HUES64 (cell line): Measurements from ENCODE around the gene MAPRE2.

ENCODE experiments used
- H3K27ac ChIP-seq: 2 replicates; pipeline ENCODE4 v1.7.0; 2013; ENCODE audit warnings: low read depth, low read length, inconsistent platforms
- H3K27me3 ChIP-seq: 2 replicates; pipeline ENCODE4 v1.6.1; 2013; ENCODE audit warnings: mild to moderate bottlenecking, low read length; ENCODE audit not compliant: insufficient read depth
- H3K36me3 ChIP-seq: 2 replicates; pipeline ENCODE4 v1.6.1; 2013; ENCODE audit warnings: mild to moderate bottlenecking, low read length; ENCODE audit not compliant: insufficient read depth
- H3K4me1 ChIP-seq: 2 replicates; pipeline ENCODE4 v1.6.1; 2013; ENCODE audit warnings: mild to moderate bottlenecking, low read length, moderate library complexity; ENCODE audit not compliant: insufficient read depth
- H3K4me3 ChIP-seq: 2 replicates; pipeline ENCODE4 v1.5.1; 2013; ENCODE audit warnings: mild to moderate bottlenecking, low read length, moderate library complexity
- H3K9ac ChIP-seq: 2 replicates; pipeline ENCODE4 v1.6.1; 2013; ENCODE audit warnings: mild to moderate bottlenecking, low read depth, low read length
- H3K9me3 ChIP-seq: 2 replicates; pipeline ENCODE4 v1.6.1; 2013; ENCODE audit warnings: low read depth, low read length; ENCODE audit not compliant: insufficient read depth
- WGBS: fragments of 150-250, 120-280 bp; methylation state at CpG from one replicate; pipeline ENCODE4 v1.1.7; 2013; ENCODE audit warnings: missing lambda C conversion rate; 5-methylcytosine and 5-hydroxymethylcytosine counted together

Gene MAPRE2

GRCh38 chr18:35019933-35020332, 21.3 kb upstream of the MAPRE2 start:
- H3K27ac ChIP-seq = no peak overlapping the region
- no peaks in the 10 kb centered on the region for H3K9me3 ChIP-seq
- WGBS = 96% methylated on average over 2 of the region's 2 CpGs
- H3K9ac ChIP-seq = no peak overlapping the region
- H3K27me3 ChIP-seq = no peaks in the 10 kb centered on the region
- H3K4me3 ChIP-seq = no peak overlapping the region
- no peaks in the 10 kb centered on the region for H3K4me1 ChIP-seq
- H3K36me3 ChIP-seq = no peaks in the 10 kb centered on the region

GRCh38 chr18:35022426-35023001, 18.7 kb upstream of the MAPRE2 start:
- Histone ChIP-seq H3K9ac (no peak overlapping the region), H3K27ac (no peak overlapping the region), H3K4me3 (no peak overlapping the region), H3K36me3 (no peaks in the 10 kb centered on the region), H3K4me1 (peaks cover 10% of the 10 kb centered on the region; the same call in 1 of the 2 replicates), H3K9me3 (no peaks in the 10 kb centered on the region), H3K27me3 (no peaks in the 10 kb centered on the region)
- WGBS = 94% methylated on average over 1 of the region's 1 CpG

GRCh38 chr18:35024196-35024595, 17.0 kb upstream of the MAPRE2 start:
- no peaks in the 10 kb centered on the region for H3K27me3 ChIP-seq
- no peak overlapping the region for H3K4me3 ChIP-seq
- no peak overlapping the region for H3K27ac ChIP-seq
- H3K4me1 ChIP-seq = peaks cover 10% of the 10 kb centered on the region; the same call in 1 of the 2 replicates
- 77% methylated on average over 2 of the region's 3 CpGs for WGBS
- no peaks in the 10 kb centered on the region for H3K36me3 ChIP-seq
- no peaks in the 10 kb centered on the region for H3K9me3 ChIP-seq
- no peak overlapping the region for H3K9ac ChIP-seq

- WGBS = 90% methylated on average over 1 of the region's 1 CpG
- Histone ChIP-seq H3K36me3 (no peaks in the 10 kb centered on the region), H3K4me1 (peaks cover 10% of the 10 kb centered on the region; the same call in 1 of the 2 replicates), H3K9me3 (no peaks in the 10 kb centered on the region), H3K4me3 (no peak overlapping the region), H3K9ac (no peak overlapping the region), H3K27me3 (no peaks in the 10 kb centered on the region), H3K27ac (no peak overlapping the region)
Observed at GRCh38 chr18:35024965-35025364, 16.2 kb upstream of the MAPRE2 start.

- H3K9ac ChIP-seq = no peak overlapping the region
Observed at GRCh38 chr18:35026407-35027061, 14.7 kb upstream of the MAPRE2 start.

GRCh38 chr18:35027206-35027605, 14.0 kb upstream of the MAPRE2 start:
- 84% methylated on average over 1 of the region's 1 CpG for whole genome bisulfite sequencing
- Histone ChIP-seq H3K27me3 (no peaks in the 10 kb centered on the region), H3K27ac (no peak overlapping the region), H3K36me3 (no peaks in the 10 kb centered on the region), H3K4me1 (peaks cover 10% of the 10 kb centered on the region; the same call in 1 of the 2 replicates), H3K9ac (no peak overlapping the region), H3K9me3 (no peaks in the 10 kb centered on the region), H3K4me3 (no peak overlapping the region)

More at GRCh38 chr18:35026407-35027061, 14.7 kb upstream of the MAPRE2 start:
- no peaks in the 10 kb centered on the region for H3K36me3 ChIP-seq
- peaks cover 10% of the 10 kb centered on the region; the same call in 1 of the 2 replicates for H3K4me1 ChIP-seq
- WGBS = 82% methylated on average over 5 of the region's 5 CpGs
- no peaks in the 10 kb centered on the region for H3K9me3 ChIP-seq
- no peaks in the 10 kb centered on the region for H3K27me3 ChIP-seq
- no peak overlapping the region for H3K27ac ChIP-seq
- no peak overlapping the region for H3K4me3 ChIP-seq

- no peak overlapping the region for H3K4me3 ChIP-seq
- no peaks in the 10 kb centered on the region for H3K9me3 ChIP-seq
- no peak overlapping the region for H3K9ac ChIP-seq
- WGBS = 87% methylated on average over 2 of the region's 2 CpGs
- H3K4me1 ChIP-seq = peaks cover 10% of the 10 kb centered on the region; the same call in 1 of the 2 replicates
- no peaks in the 10 kb centered on the region for H3K36me3 ChIP-seq
- no peak overlapping the region for H3K27ac ChIP-seq
- no peaks in the 10 kb centered on the region for H3K27me3 ChIP-seq
Observed at GRCh38 chr18:35028536-35028935, 12.7 kb upstream of the MAPRE2 start.

GRCh38 chr18:35029103-35029502, 12.1 kb upstream of the MAPRE2 start:
- no peak overlapping the region for H3K4me3 ChIP-seq

GRCh38 chr18:35029770-35030169, 11.4 kb upstream of the MAPRE2 start:
- Histone ChIP-seq H3K27ac (no peak overlapping the region), H3K36me3 (no peaks in the 10 kb centered on the region), H3K4me1 (peaks cover 10% of the 10 kb centered on the region; the same call in 1 of the 2 replicates), H3K27me3 (no peaks in the 10 kb centered on the region), H3K9me3 (no peaks in the 10 kb centered on the region), H3K4me3 (no peak overlapping the region), H3K9ac (no peak overlapping the region)
- 89% methylated on average over 3 of the region's 3 CpGs for WGBS

More at GRCh38 chr18:35029103-35029502, 12.1 kb upstream of the MAPRE2 start:
- Histone ChIP-seq H3K9ac (no peak overlapping the region), H3K4me1 (peaks cover 10% of the 10 kb centered on the region; the same call in 1 of the 2 replicates), H3K9me3 (no peaks in the 10 kb centered on the region), H3K27me3 (no peaks in the 10 kb centered on the region), H3K36me3 (no peaks in the 10 kb centered on the region), H3K27ac (no peak overlapping the region)
- 97% methylated on average over 4 of the region's 4 CpGs for WGBS

- Histone ChIP-seq H3K36me3 (no peaks in the 10 kb centered on the region), H3K9me3 (no peaks in the 10 kb centered on the region), H3K9ac (no peak overlapping the region), H3K27me3 (no peaks in the 10 kb centered on the region), H3K4me3 (no peak overlapping the region), H3K4me1 (peaks cover 10% of the 10 kb centered on the region; the same call in 1 of the 2 replicates), H3K27ac (no peak overlapping the region)
- WGBS = 84% methylated on average over 3 of the region's 3 CpGs
Observed at GRCh38 chr18:35030277-35030989, 10.8 kb upstream of the MAPRE2 start.

GRCh38 chr18:35032113-35032512, 9.1 kb upstream of the MAPRE2 start:
- Histone ChIP-seq H3K4me1 (peaks cover 5% of the 10 kb centered on the region; the same call in 1 of the 2 replicates), H3K9ac (no peak overlapping the region), H3K27ac (no peak overlapping the region), H3K36me3 (no peaks in the 10 kb centered on the region), H3K9me3 (no peaks in the 10 kb centered on the region), H3K27me3 (no peaks in the 10 kb centered on the region), H3K4me3 (no peak overlapping the region)
- 84% methylated on average over 1 of the region's 1 CpG for WGBS
